Karpas-422 (cell line): ENCODE data around the gene TRUB1. TPM values are rescaled to one million over a fixed set of nuclear protein-coding genes. Genes with fewer than 3 reads are reported as not detected.
"Not testable (repeated sequence)": the region's sequence is repeated elsewhere in the genome, so short reads cannot be mapped to it uniquely, and the experiment has no call there.

Source experiments
- DNase-seq: peaks from one replicate; pipeline ENCODE4 v3.0.0-alpha.2; 2015
- H2AFZ ChIP-seq: fragments of 200-600 bp; sonication (generic); 2 replicates; pipeline ENCODE4 v1.6.1; 2014; ENCODE audit warnings: antibody characterized with exemption, low read length, mixed read lengths
- H3K27ac ChIP-seq: fragments of 200-600 bp; sonication (generic); 2 replicates; pipeline ENCODE4 v1.5.1; 2014; ENCODE audit warnings: mild to moderate bottlenecking, low read length, moderate library complexity
- H3K27me3 ChIP-seq: fragments of 200-600 bp; sonication (generic); 2 replicates; pipeline ENCODE4 v1.6.1; 2014; ENCODE audit warnings: low read length, mixed read lengths
- H3K36me3 ChIP-seq: fragments of 200-600 bp; sonication (generic); 2 replicates; pipeline ENCODE4 v1.6.1; 2014; ENCODE audit warnings: low read length, mixed read lengths; ENCODE audit not compliant: insufficient read depth
- H3K4me1 ChIP-seq: fragments of 200-600 bp; sonication (generic); 2 replicates; pipeline ENCODE4 v1.6.1; 2014; ENCODE audit warnings: mild to moderate bottlenecking, low read length, mixed read lengths
- H3K4me2 ChIP-seq: fragments of 200-600 bp; sonication (generic); 2 replicates; pipeline ENCODE4 v1.6.1; 2014; ENCODE audit warnings: low read length, low read depth, mild to moderate bottlenecking; ENCODE audit not compliant: poor library complexity, severe bottlenecking
- H3K4me3 ChIP-seq: fragments of 200-600 bp; sonication (generic); 2 replicates; pipeline ENCODE4 v1.5.1; 2014; ENCODE audit warnings: mild to moderate bottlenecking, antibody characterized with exemption, low read length, mixed read lengths
- H3K79me2 ChIP-seq: fragments of 200-600 bp; sonication (generic); 2 replicates; pipeline ENCODE4 v1.6.1; 2014; ENCODE audit warnings: mild to moderate bottlenecking, low read length, mixed read lengths
- H3K9ac ChIP-seq: fragments of 200-600 bp; sonication (generic); 2 replicates; pipeline ENCODE4 v1.6.0; 2014; ENCODE audit warnings: low read length
- H3K9me2 ChIP-seq: fragments of 200-600 bp; sonication (generic), shearing (Covaris generic); replicated peaks from 2 replicates; pipeline ENCODE4 v1.6.0; 2014; ENCODE audit warnings: mild to moderate bottlenecking, low read length, moderate library complexity; ENCODE audit not compliant: insufficient read depth
- H3K9me3 ChIP-seq: fragments of 300-700, 200-600 bp; sonication (generic); 2 replicates; pipeline ENCODE4 v1.6.1; 2014; ENCODE audit warnings: low read length, mixed read lengths
- H4K20me1 ChIP-seq: fragments of 200-600 bp; sonication (generic); 2 replicates; pipeline ENCODE4 v1.6.1; 2014; ENCODE audit warnings: mild to moderate bottlenecking, antibody characterized with exemption, low read length, low read depth; ENCODE audit not compliant: insufficient read depth
- total RNA-seq: library from RNA; depleted of rRNA; stranded (reverse); fragments of >200 nt; shearing (Covaris generic); gene quantifications from 2 replicates; pipeline ENCODE4 v1.2.3, GENCODE V29; 2014; ENCODE audit warnings: low replicate concordance

TRUB1 gene
- total RNA-seq, 1 experiment from 2014 or later = 31.6 TPM

- Histone ChIP-seq H3K27me3 (no peaks in the 10 kb centered on the region), H3K4me1 (no peaks in the 10 kb centered on the region), H3K4me3 (no peak overlapping the region), H3K36me3 (no peaks in the 10 kb centered on the region), H4K20me1 (no peaks in the 10 kb centered on the region), H2AFZ (no peak overlapping the region), H3K9ac (no peak overlapping the region), H3K79me2 (no peaks in the 10 kb centered on the region), H3K27ac (no peak overlapping the region), H3K4me2 (no peak overlapping the region), H3K9me2 (no peaks in the 10 kb centered on the region), H3K9me3 (no peaks in the 10 kb centered on the region)
- no peak for DNase-seq
Measured at GRCh38 chr10:114930320-114930719, 7.7 kb upstream of the TRUB1 start.

- H3K27me3 ChIP-seq = no peaks in the 10 kb centered on the region
- no peaks in the 10 kb centered on the region for H3K4me1 ChIP-seq
- no peak overlapping the region for H3K4me2 ChIP-seq
- H3K9me2 ChIP-seq = no peaks in the 10 kb centered on the region
- no peaks in the 10 kb centered on the region for H3K36me3 ChIP-seq
- H3K79me2 ChIP-seq = no peaks in the 10 kb centered on the region
- no peak overlapping the region for H2AFZ ChIP-seq
- no peak overlapping the region for H3K27ac ChIP-seq
- H3K4me3 ChIP-seq = no peak overlapping the region
- DNase-seq = no peak
- no peak overlapping the region for H3K9ac ChIP-seq
- no peaks in the 10 kb centered on the region for H3K9me3 ChIP-seq
- H4K20me1 ChIP-seq = no peaks in the 10 kb centered on the region
Measured at GRCh38 chr10:114931072-114931679, 6.8 kb upstream of the TRUB1 start.

- Histone ChIP-seq H3K27me3 (no peaks in the 10 kb centered on the region), H3K4me2 (no peak overlapping the region), H3K36me3 (no peaks in the 10 kb centered on the region), H3K27ac (no peak overlapping the region), H2AFZ (no peak overlapping the region), H3K4me1 (no peaks in the 10 kb centered on the region), H4K20me1 (no peaks in the 10 kb centered on the region), H3K79me2 (no peaks in the 10 kb centered on the region), H3K9ac (no peak overlapping the region), H3K9me3 (no peaks in the 10 kb centered on the region), H3K4me3 (no peak overlapping the region), H3K9me2 (no peaks in the 10 kb centered on the region)
- no peak for DNase-seq
Measured at GRCh38 chr10:114932225-114932624, 5.8 kb upstream of the TRUB1 start.

GRCh38 chr10:114932945-114933344, 5.0 kb upstream of the TRUB1 start:
- DNase-seq = no peak
- Histone ChIP-seq H3K9me2 (no peaks in the 10 kb centered on the region), H2AFZ (no peak overlapping the region), H3K4me3 (no peak overlapping the region), H3K4me2 (no peak overlapping the region), H3K79me2 (no peaks in the 10 kb centered on the region), H3K27ac (no peak overlapping the region), H3K36me3 (no peaks in the 10 kb centered on the region), H3K9me3 (no peaks in the 10 kb centered on the region), H4K20me1 (no peaks in the 10 kb centered on the region), H3K4me1 (no peaks in the 10 kb centered on the region), H3K27me3 (no peaks in the 10 kb centered on the region), H3K9ac (no peak overlapping the region)

- no peaks in the 10 kb centered on the region for H4K20me1 ChIP-seq
- no peak overlapping the region for H3K4me2 ChIP-seq
- no peak overlapping the region for H3K27ac ChIP-seq
- no peaks in the 10 kb centered on the region for H3K9me3 ChIP-seq
- H3K4me3 ChIP-seq = no peak overlapping the region
- no peak for DNase-seq
- H3K27me3 ChIP-seq = no peaks in the 10 kb centered on the region
- H3K9me2 ChIP-seq = no peaks in the 10 kb centered on the region
- no peak overlapping the region for H2AFZ ChIP-seq
- H3K4me1 ChIP-seq = no peaks in the 10 kb centered on the region
- no peak overlapping the region for H3K9ac ChIP-seq
- no peaks in the 10 kb centered on the region for H3K36me3 ChIP-seq
- peaks cover 6% of the 10 kb centered on the region for H3K79me2 ChIP-seq
Measured at GRCh38 chr10:114933588-114933987, 4.4 kb upstream of the TRUB1 start.

- H3K4me3 ChIP-seq, H3K27ac ChIP-seq, H3K79me2 ChIP-seq, H3K9me2 ChIP-seq, H3K9ac ChIP-seq, H3K27me3 ChIP-seq, H3K36me3 ChIP-seq, H4K20me1 ChIP-seq, H3K4me1 ChIP-seq, H3K4me2 ChIP-seq, DNase-seq, H2AFZ ChIP-seq, H3K9me3 ChIP-seq: not testable (repeated sequence)
Measured at GRCh38 chr10:114933995-114934394, 4.0 kb upstream of the TRUB1 start.

- Histone ChIP-seq H3K79me2 (peaks cover 55% of the 10 kb centered on the region), H3K27me3 (no peaks in the 10 kb centered on the region), H3K36me3 (peaks cover 10% of the 10 kb centered on the region; the same call in 1 of the 2 replicates), H3K9me3 (no peaks in the 10 kb centered on the region), H3K4me1 (peaks cover 11% of the 10 kb centered on the region), H3K9me2 (no peaks in the 10 kb centered on the region), H3K27ac (peak overlapping the region; percentile 36; the same call in 1 of the 2 replicates), H3K4me2 (peak overlapping the region; percentile 73), H2AFZ (no peak overlapping the region), H3K4me3 (peak overlapping the region; percentile 89), H3K9ac (peak overlapping the region; percentile 88), H4K20me1 (no peaks in the 10 kb centered on the region)
- peak; percentile 45 for DNase-seq
Measured at GRCh38 chr10:114938856-114939193, 830 bp downstream of the TRUB1 start.

GRCh38 chr10:114940735-114941134, 2.7 kb downstream of the TRUB1 start:
- Histone ChIP-seq H3K36me3 (peaks cover 25% of the 10 kb centered on the region; the same call in 1 of the 2 replicates), H3K27ac (no peak overlapping the region), H2AFZ (no peak overlapping the region), H3K4me1 (peaks cover 11% of the 10 kb centered on the region), H3K27me3 (no peaks in the 10 kb centered on the region), H3K79me2 (peaks cover 68% of the 10 kb centered on the region), H3K9me3 (no peaks in the 10 kb centered on the region), H3K4me3 (no peak overlapping the region), H3K9me2 (no peaks in the 10 kb centered on the region), H3K9ac (no peak overlapping the region), H4K20me1 (no peaks in the 10 kb centered on the region), H3K4me2 (no peak overlapping the region)
- DNase-seq = no peak
